GM19372 (cell line): ENCODE measurements around the gene C1S.
"Not testable (repeated sequence)": the region's sequence is repeated elsewhere in the genome, so short reads cannot be mapped to it uniquely, and the experiment has no call there.

Source experiments
- ATAC-seq: cut with Tn5 transposase; IDR thresholded peaks from one replicate; pipeline ENCODE4 v1.9.1; 2021; ENCODE audit warnings: mild to moderate bottlenecking, low read depth, moderate library complexity; ENCODE audit not compliant: unreplicated experiment

The C1S gene

DNA sequence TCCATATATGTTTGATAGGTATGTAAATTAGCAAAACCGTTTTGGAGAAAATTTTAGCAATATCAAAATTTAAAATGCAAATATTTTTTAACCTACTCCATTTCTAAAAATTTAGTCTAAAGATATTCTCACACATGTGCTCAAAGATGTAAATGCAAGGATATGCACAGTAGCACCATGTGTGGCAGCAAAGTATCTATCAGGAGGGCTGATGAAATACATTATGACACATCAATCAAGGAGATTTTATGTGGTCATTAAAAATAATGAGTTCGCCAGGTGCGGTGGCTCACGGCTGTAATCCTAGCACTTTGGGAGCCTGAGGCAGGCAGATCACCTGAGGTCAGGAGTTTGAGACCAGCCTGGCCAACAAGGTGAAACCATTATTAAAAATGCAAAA, 39.7 kb downstream of the C1S start:
- no peak for ATAC-seq

- no peak for ATAC-seq
These were observed 40.7 kb downstream of the C1S start for GRCh38 chr12:7101047-7101693.

- no peak for ATAC-seq
These were observed 41.2 kb downstream of the C1S start for GRCh38 chr12:7101694-7102131.

GRCh38 chr12:7102582-7102981, 42.1 kb downstream of the C1S start:
- ATAC-seq = no peak

GRCh38 chr12:7103837-7104584, 43.5 kb downstream of the C1S start:
- no peak for ATAC-seq

- ATAC-seq = no peak
These were observed 45.6 kb downstream of the C1S start for GRCh38 chr12:7106082-7106481.

GRCh38 chr12:7107181-7107580, 46.7 kb downstream of the C1S start:
- not testable (repeated sequence) for ATAC-seq

GRCh38 chr12:7107636-7108002, 47.1 kb downstream of the C1S start:
- ATAC-seq = no peak

- ATAC-seq = peak; percentile 96
These were observed 47.7 kb downstream of the C1S start for GRCh38 chr12:7108003-7108795.

DNA sequence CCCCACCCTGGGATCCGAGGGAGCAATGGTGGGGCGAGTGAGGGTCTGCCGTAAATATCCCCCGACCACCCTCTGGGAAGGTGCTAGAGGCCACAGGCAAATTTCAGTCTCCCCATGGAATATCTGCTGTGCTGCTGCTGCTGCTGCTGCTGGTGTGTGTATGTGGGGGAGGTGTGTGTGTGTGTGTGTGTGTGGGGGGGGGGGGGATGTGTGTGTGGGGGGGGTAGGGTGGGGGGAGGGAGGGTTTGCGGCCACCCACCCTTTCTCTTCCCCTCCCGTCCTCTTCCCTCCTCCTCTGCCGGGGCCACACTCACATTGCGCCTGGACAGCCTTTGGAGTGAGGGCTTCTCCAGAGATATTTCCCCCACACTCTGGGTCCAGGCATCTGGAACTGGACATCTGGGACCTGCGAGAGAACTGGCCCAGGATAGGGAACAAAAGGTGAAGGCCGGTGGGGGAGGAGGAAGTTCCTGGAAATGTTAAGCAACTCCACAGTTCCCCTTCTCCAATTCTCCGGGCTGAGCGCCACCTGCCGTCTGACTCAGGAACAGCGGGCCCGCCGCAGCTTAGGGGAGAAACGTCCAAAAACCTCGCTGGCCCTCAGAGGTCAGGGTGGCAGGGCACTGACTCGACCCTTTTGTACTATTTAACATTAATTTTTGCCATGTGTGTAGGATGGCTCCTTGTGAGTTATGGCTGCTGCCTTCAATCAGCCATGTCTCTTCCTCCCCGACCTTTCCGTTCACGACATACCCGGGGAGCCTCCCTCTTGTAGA, 48.5 kb downstream of the C1S start, which contains the start of gene C1RL:
Gene C1RL, minus strand, starts transcription at position 419 of the 776 bp plus-strand sequence. Its CDS starts 34 bp downstream, at position 385.
- no peak for ATAC-seq

- no peak for ATAC-seq
These were observed 49.0 kb downstream of the C1S start for GRCh38 chr12:7109572-7109920.

DNA sequence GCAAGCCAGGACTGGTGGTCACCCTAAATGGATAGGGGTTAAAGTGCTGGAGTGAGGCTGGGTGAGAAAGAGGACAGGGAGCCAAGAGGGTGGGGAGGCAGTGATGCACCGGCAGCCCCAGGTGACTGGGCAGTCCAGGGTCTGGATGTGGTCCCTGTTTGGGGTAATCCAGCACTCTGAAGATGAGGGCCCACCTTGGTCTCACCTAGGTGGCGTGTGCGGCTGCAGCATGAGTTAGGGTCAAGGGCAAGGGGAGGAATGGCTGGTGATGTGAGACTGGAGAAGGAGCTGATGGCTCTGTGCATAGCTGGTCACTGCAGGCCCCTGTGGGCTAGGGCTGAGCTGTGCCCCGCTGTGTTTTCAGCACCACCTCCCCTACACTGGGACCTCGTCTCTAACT, 50.1 kb downstream of the C1S start:
- ATAC-seq = no peak

DNA sequence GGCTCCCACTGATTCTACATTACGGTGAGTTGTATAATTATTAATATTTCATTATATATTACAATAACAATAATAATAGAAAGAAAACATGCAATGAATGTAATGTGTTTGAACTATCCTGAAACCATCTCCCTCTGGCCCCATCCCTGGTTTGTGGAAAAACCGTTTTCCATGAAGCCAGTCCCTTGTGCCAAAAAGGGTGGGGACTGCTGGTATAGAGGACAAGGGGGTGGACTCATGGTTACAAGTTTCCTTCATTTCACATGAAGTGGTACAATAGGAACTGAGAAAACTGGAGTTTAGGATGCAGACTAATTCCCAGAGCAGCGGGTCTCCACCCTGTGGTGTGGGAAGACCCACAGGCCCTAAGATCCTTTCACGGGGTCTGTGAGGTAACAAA, 51.5 kb downstream of the C1S start:
- no peak for ATAC-seq

DNA sequence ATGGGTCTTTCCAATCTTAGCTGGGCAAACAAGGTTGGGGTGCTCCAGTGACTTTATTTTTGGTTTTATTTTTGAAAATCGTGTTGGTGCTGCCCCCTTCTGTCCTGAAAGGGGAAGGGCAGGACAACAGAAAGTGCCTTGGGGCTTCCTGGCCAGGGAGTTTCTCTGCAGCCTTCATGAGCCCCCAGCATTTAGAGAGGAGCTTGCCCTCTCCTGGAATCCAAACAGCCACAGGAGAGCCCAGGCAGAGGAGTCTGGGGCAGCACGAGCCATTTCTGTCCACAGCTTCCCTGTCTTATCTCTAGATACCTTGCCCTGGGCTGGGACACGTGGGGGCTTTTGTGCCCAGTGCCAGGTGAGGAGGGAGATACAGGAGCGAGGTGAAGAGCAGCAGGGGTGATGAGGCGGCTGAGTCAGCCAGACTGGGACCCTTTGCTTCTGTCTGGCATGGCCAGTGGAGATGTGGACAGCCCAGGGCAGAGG, 52.9 kb downstream of the C1S start:
- ATAC-seq = no peak

GRCh38 chr12:7114008-7114407, 53.5 kb downstream of the C1S start:
- no peak for ATAC-seq

GRCh38 chr12:7114851-7115250, 54.3 kb downstream of the C1S start:
- ATAC-seq = no peak

DNA sequence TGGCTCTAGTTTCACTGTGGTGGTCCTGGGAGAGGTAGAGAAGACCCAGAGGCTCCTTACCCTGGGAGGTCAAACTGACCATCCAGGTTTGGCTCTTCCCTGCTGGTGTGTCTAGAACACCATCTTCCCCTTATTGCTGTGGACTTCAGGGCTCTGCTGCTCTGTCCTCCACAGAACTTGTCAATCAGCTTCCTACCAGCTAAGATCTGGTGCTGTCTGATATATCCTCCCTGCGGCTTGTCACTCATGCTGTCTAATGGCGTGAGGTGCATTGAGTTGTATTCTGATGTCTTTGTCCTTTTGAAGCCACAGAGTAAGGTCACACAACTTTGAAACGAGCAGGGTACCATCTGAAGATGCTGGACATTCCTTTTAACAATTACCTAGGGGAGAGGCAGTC, 55.7 kb downstream of the C1S start:
- no peak for ATAC-seq

DNA sequence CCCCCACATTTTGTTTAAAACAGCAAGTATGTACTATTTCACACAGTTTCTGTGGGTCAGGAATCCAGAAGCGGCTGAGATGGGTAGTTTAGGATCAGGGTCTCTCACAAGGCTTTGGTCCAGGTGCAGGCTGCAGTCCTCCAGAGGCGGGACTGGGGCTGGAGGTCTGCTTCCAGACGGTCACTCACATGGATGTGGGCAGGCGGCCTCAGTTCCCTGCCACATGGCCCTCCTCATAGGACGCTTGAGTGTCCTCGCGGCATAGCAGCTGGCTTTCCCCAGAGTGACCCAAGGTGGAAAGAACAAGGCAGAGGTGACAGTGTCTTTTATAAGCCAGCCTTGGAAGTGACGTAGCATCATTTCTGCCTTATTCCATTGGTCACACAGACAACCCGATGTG, 56.4 kb downstream of the C1S start:
- no peak for ATAC-seq

GRCh38 chr12:7117670-7118069, 57.2 kb downstream of the C1S start:
- ATAC-seq = no peak

DNA sequence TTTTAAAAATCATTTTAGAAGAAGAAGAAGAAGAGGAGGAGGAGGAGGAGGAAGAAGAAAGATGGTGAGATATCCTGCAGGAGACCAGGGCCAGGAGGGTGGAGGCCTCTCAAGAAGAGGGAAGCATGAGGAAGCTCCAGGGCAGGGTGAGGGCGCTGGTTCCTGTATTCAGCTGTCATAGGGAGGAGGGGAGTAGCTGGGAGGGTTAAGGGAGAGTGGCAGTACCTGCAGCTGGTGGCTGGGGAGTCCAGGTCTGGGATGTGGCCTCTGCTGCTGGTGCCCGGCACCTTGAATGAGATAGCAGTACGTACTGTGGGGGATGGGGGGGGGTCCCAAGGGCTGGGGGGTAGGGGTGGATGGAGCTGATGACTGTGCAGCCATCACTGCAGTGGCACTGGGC, 58.4 kb downstream of the C1S start:
- no peak for ATAC-seq

DNA sequence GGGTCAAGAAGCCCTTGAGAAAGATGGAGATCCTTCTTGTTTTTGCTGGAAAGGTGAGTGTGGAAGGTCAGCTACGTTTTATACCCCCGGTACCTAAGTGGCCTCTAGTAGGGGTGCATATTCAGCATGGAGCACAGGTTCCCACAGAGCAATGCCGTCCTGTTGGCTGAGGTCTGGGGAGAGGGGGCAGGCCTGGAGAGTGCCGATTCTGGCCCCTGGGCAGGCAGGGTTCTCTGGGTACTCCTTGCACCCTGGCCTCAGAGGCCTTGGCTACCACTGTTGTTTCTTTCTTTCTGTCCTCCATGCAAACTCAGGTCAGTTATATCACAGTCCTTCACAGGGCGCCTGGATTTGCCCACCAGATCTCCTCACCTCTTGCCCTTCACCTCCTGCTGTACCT, 59.6 kb downstream of the C1S start:
- no peak for ATAC-seq
